ENCODE data around the gene FAM180A. TPM values are rescaled to one million over a fixed set of nuclear protein-coding genes. Genes with fewer than 3 reads are reported as not detected.

FAM180A gene
- polyA plus RNA-seq, 1 donor = not detected

GRCh38 chr7:135771961-135772638 is 23.5 kb upstream of the FAM180A start:
- DNase-seq = no peak

- DNase-seq = no peak
Observed at GRCh38 chr7:135771051-135771450, 22.4 kb upstream of the FAM180A start.

- no peak for DNase-seq
Observed at GRCh38 chr7:135770139-135770710, 21.6 kb upstream of the FAM180A start.

- DNase-seq = no peak
Observed at GRCh38 chr7:135769005-135769802, 20.6 kb upstream of the FAM180A start.

- DNase-seq = no peak
Observed at GRCh38 chr7:135768467-135768866, 19.9 kb upstream of the FAM180A start.

GRCh38 chr7:135768064-135768463 is 19.5 kb upstream of the FAM180A start:
- DNase-seq = no peak

GRCh38 chr7:135763261-135763660 is 14.6 kb upstream of the FAM180A start:
- DNase-seq = no peak

- DNase-seq = no peak
Observed at GRCh38 chr7:135761751-135762488, 13.3 kb upstream of the FAM180A start.

GRCh38 chr7:135759532-135759931 is 10.9 kb upstream of the FAM180A start:
- DNase-seq = no peak

- no peak for DNase-seq
Observed at GRCh38 chr7:135758531-135758932, 9.9 kb upstream of the FAM180A start.

- no peak for DNase-seq
Observed at GRCh38 chr7:135757719-135758411, 9.3 kb upstream of the FAM180A start.

GRCh38 chr7:135756191-135756590 is 7.6 kb upstream of the FAM180A start:
- DNase-seq = no peak

GRCh38 chr7:135755351-135755753 is 6.7 kb upstream of the FAM180A start:
- DNase-seq = no peak

GRCh38 chr7:135753616-135754413 is 5.2 kb upstream of the FAM180A start:
- no peak for DNase-seq

- DNase-seq = no peak
Observed at GRCh38 chr7:135747366-135747765, 1.2 kb downstream of the FAM180A start.

GRCh38 chr7:135745703-135746312 is 2.8 kb downstream of the FAM180A start:
- DNase-seq = peak; percentile 18

GRCh38 chr7:135744938-135745702 is 3.5 kb downstream of the FAM180A start:
- DNase-seq = no peak

GRCh38 chr7:135743907-135744731 is 4.5 kb downstream of the FAM180A start:
- no peak for DNase-seq

- DNase-seq = no peak
Observed at GRCh38 chr7:135742371-135742770, 6.2 kb downstream of the FAM180A start.

Measured in left kidney (tissue), 2 donors.